ENCODE measurements around the gene ALDH1L2. TPM values are rescaled to one million over a fixed set of nuclear protein-coding genes. Genes with fewer than 3 reads are reported as not detected.
A peak's percentile ranks its signal among the peaks of the same experiment; 100 is the strongest.

Gene ALDH1L2
- total and polyA plus RNA-seq, 9 of the 15 experiments (the other 6 are each of a cell fraction or from before 2014, with no cell fraction given) = 1.1 to 9.9 (median 3.8) TPM

- Histone ChIP-seq H3K27ac (ENCODE audit: extremely low read depth, low read depth, low read length) (no peak overlapping the region), H3K27me3 (ENCODE audit: control insufficient read depth in 2 of 2, insufficient read depth in 2 of 2, low read length in 2 of 2) (no peaks in the 10 kb centered on the region; a peak in 2 of 5 replicates), H3K79me2 (ENCODE audit: control insufficient read depth, insufficient read depth, low read length) (no peaks in the 10 kb centered on the region), H3K4me2 (ENCODE audit: insufficient read depth, low read length) (no peak overlapping the region), H2AFZ (ENCODE audit: low read depth, low read length) (peak overlapping the region; percentile 75), H3K4me3 (no peak overlapping the region), H3K36me3 (ENCODE audit: control insufficient read depth, insufficient read depth, low read length) (no peaks in the 10 kb centered on the region), H3K9ac (ENCODE audit: insufficient read depth in 1 of 2, low read depth in 2 of 2, low read length in 2 of 2) (no peak overlapping the region), H3K9me3 (replicated peaks; ENCODE audit: control insufficient read depth, insufficient read depth, low read depth, low read length) (no peaks in the 10 kb centered on the region; the same call in 1 of the 2 replicates), H3K4me1 (replicated peaks in 1 of 2; ENCODE audit: control insufficient read depth in 2 of 2, insufficient read depth in 2 of 2, low read length in 2 of 2) (no peaks in the 10 kb centered on the region; a peak in 1 of 5 replicates), H4K20me1 (replicated peaks; ENCODE audit: control insufficient read depth, insufficient read depth, low read length) (no peaks in the 10 kb centered on the region), H3K9me1 (ENCODE audit: control insufficient read depth, insufficient read depth, low read length) (no peaks in the 10 kb centered on the region)
- ChIA-PET POLR2A (interaction anchor here (1.5 kb wide), 1 partner anchor 18 kb away, joined by 3 read pairs; the partner anchor contains the start of gene WASHC4), CTCF (ENCODE audit: low intra/inter-chr PET ratio) (no interaction called here)
- no peak for DNase-seq (ENCODE audit: extremely low read depth in 1 of 4, low spot score in 3 of 4)
- WGBS (ENCODE audit: insufficient coverage, low coverage, missing lambda C conversion rate) = 65% methylated on average over 3 of the region's 3 CpGs
- ATAC-seq = peak; percentile 53
- in situ Hi-C loops (cut with MboI) = no loop called here
- FAIRE-seq = no peak
- intact Hi-C loops (cut with micrococcal nuclease) = no loop called here
- no TSS peak for BruUV-seq (replicated peaks)
- no peak for TF ChIP-seq TAF15 (IDR thresholded peaks at IDR 0.05; ENCODE audit: low read depth, low read length)
- TF ChIP-seq, protein P1, sequence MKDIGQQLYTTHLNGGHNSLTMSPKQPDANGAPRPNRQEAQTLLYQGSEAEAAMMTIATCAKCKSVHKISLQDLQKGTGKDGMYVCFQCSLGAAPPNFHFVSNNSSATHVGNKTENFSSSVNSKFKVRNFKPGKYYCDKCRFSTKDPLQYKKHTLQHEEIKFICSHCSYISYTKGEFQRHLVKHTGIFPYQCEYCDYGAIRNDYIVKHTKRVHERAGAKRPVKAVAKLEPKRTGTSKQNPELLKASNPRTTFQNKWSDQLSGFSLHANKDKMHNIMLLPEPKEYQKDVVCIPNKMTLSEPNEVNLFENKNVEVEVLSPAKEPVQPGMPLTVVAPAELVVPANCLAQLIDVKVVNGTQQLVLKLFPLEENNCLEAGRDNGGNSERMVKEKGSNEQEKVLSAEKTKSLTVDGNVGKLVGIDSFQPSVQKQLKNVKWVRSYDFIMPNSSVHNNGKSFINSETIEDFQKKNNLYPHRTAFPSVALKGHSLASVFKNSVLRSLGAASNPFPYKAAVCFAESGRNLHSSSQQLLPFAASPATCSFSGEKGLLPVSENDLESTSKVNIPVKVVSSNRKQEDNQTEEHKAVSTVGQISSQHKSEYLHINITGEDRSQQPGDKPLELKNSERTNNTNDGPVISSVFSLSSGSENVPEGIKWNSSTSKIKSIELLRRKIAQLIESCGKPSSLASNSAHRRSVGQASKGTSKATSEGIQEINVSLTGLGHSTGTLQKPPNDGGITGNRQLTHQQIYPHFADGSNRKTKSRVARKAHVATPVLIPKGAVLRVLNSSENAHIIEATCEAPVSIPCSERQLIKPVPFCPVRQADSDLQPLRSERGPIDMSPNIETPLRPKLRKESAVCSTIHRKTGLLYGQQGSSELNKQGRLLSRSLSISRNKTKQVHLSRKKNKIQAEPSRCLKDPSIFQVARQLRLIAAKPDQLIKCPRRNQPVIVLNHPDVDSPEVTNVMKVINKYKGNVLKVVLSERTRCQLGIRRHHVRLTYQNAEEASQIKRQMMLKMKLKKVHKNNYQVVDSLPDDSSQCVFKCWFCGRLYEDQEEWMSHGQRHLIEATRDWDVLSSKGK (CRISPR knock-in tag; IDR thresholded peaks at IDR 0.05) = no peak
- no peak for TF ChIP-seq ATF1 (CRISPR knock-in tag; IDR thresholded peaks at IDR 0.05)
- no peak for TF ChIP-seq ATF1 (tag; IDR thresholded peaks at IDR 0.05)
- TF ChIP-seq ZKSCAN8 (CRISPR knock-in tag; IDR thresholded peaks at IDR 0.05) = no peak
- TF ChIP-seq STAT5A (IDR thresholded peaks at IDR 0.05; ENCODE audit: borderline replicate concordance, low read length) = no peak
- TF ChIP-seq, protein P2, sequence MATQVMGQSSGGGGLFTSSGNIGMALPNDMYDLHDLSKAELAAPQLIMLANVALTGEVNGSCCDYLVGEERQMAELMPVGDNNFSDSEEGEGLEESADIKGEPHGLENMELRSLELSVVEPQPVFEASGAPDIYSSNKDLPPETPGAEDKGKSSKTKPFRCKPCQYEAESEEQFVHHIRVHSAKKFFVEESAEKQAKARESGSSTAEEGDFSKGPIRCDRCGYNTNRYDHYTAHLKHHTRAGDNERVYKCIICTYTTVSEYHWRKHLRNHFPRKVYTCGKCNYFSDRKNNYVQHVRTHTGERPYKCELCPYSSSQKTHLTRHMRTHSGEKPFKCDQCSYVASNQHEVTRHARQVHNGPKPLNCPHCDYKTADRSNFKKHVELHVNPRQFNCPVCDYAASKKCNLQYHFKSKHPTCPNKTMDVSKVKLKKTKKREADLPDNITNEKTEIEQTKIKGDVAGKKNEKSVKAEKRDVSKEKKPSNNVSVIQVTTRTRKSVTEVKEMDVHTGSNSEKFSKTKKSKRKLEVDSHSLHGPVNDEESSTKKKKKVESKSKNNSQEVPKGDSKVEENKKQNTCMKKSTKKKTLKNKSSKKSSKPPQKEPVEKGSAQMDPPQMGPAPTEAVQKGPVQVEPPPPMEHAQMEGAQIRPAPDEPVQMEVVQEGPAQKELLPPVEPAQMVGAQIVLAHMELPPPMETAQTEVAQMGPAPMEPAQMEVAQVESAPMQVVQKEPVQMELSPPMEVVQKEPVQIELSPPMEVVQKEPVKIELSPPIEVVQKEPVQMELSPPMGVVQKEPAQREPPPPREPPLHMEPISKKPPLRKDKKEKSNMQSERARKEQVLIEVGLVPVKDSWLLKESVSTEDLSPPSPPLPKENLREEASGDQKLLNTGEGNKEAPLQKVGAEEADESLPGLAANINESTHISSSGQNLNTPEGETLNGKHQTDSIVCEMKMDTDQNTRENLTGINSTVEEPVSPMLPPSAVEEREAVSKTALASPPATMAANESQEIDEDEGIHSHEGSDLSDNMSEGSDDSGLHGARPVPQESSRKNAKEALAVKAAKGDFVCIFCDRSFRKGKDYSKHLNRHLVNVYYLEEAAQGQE (IDR thresholded peaks at IDR 0.05; ENCODE audit: borderline replicate concordance) = no peak
- TF ChIP-seq, protein P2 (CRISPR knock-in tag; IDR thresholded peaks at IDR 0.05; ENCODE audit: low read depth) = no peak
- TF ChIP-seq TBP (optimal IDR thresholded peaks at IDR 0.05; ENCODE audit: low read depth, low read length) = no peak
- TF ChIP-seq ILK (tag; IDR thresholded peaks at IDR 0.05; ENCODE audit: borderline replicate concordance, low read depth) = no peak
- TF ChIP-seq, protein P3, sequence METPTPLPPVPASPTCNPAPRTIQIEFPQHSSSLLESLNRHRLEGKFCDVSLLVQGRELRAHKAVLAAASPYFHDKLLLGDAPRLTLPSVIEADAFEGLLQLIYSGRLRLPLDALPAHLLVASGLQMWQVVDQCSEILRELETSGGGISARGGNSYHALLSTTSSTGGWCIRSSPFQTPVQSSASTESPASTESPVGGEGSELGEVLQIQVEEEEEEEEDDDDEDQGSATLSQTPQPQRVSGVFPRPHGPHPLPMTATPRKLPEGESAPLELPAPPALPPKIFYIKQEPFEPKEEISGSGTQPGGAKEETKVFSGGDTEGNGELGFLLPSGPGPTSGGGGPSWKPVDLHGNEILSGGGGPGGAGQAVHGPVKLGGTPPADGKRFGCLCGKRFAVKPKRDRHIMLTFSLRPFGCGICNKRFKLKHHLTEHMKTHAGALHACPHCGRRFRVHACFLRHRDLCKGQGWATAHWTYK (CRISPR knock-in tag; IDR thresholded peaks at IDR 0.05) = no peak
Measured at GRCh38 chr12:105089817-105090216, 5.6 kb upstream of the ALDH1L2 start.

Data from K562 (cell line).